Amniotic stem cell (primary cell): ENCODE data around the gene MYO1H.
A peak's percentile ranks its signal among the peaks of the same experiment; 100 is the strongest.
"Not testable (repeated sequence)": the region's sequence is repeated elsewhere in the genome, so short reads cannot be mapped to it uniquely, and the experiment has no call there.

Experiments
- DNase-seq: peaks from one replicate; lab custom pipeline; 2025; lab: John Stamatoyannopoulos, UW

The MYO1H gene

GRCh38 chr12:109406147-109406546, 58.4 kb downstream of the MYO1H start:
- DNase-seq, result not testable (repeated sequence)

GRCh38 chr12:109418848-109419480, 71.3 kb downstream of the MYO1H start:
- no peak for DNase-seq

DNA sequence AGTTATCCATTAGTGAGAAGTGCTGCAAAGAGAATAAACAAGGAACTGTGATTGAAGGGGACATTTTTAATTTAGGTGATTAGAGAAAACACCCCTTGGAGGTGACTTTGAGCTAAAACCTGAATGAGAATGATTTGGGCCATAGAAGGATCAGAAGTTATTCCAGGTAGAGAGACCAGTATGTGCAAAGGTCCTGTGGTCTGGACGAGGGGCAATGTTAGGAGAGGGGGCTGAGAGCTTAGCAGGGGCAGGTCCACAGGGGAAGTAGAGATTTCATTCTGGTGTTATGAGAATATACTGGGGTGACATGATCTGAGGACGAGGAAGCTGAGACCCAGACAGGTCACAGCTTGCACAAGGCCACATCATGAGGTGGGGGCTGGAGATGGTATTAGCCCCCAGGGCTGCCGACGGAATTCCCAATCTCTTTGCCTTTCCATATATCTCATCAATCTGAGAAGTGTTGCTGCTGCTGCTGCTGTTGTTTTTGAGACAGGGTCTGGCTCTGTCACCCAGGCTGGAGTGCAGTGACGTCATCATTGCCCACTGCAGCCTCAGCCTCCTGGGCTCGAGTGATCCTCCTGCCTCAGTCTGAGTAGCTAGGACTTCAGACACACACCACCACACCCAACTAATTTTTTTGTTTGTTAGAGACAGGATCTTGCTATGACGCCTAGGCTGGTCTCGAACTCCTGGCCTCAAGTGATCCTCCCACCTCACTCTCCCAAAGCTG, 73.8 kb downstream of the MYO1H start:
- no peak for DNase-seq

DNA sequence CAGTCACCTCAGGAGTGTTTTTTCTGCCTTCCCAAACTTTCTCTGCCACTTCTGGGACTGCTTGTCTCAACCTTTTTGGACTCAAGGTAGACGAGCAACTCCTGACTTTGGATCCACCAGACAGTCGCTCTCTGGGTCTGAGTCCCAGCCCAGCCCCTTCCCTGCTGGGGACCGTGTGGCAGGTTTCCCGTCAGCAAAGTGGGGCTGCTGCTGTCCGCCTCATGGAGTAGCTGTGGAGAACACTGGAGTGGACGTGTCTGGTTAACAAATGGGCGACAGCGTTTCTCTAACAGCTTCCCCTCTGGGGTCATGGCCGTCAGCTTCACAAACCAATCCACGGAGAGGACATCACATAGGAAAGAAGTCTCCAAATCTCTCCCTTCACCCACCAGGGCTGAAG, 74.6 kb downstream of the MYO1H start:
- no peak for DNase-seq

DNA sequence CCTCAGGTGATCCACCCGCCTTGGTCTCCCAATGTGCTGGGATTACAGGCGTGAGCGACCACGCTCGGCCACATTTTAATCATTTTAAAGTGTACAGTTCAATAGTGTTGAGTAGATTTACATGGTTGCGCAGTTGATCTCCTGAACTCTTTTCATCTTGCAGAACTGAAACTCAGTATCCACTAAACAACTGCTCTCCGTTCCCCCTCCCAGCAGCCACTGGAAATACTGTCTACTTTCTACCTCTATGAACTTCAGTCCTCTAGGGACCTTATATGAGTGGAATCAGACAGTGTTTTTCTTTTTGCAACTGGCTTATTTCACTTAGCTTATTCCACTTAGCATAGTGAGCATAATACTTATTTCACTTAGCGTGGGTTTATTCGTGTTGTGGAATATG, 75.7 kb downstream of the MYO1H start:
- no peak for DNase-seq

- peak; percentile 17 for DNase-seq
Measured at GRCh38 chr12:109428037-109428629, 80.4 kb downstream of the MYO1H start.

- not testable (repeated sequence) for DNase-seq
Measured at GRCh38 chr12:109428804-109429203, 81.1 kb downstream of the MYO1H start.

DNA sequence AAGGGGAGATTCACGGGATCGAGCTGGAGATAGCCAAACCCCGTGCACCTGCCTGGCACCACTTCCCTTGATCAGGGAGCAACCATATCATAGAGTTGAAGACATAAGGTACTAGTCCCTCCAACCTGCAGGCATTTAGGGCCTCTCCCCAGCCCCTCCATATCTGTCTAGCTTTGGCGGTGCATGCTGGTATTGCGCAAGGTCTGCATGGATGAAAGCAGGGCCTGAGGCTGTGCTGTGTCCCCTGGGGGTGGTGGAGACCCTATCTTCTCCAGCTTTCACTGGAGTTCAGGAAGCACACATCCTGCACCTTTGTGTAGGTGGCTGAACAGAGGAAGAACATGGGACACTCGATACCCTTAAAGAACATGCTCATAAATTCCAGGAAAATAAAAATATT, 82.5 kb downstream of the MYO1H start:
- DNase-seq, result no peak

DNA sequence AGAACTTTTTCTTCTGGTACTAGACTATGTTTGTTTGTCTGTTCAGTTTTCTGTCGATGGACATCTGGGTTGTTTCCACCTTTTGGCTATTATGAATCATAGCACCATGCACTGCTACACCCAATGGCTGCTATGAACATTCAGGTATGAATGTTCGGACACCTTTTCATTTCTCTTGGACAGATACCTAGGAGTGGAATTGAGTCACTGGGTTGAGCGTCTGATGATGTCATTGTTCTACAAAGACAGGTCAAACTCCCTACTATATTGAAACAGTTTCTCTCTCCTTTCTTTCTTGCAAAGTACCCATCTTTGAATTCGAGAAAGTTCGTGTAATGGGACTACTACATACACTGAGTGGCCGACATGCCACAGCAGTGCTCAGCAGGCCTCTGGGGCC, 84.7 kb downstream of the MYO1H start:
- DNase-seq, result no peak

DNA sequence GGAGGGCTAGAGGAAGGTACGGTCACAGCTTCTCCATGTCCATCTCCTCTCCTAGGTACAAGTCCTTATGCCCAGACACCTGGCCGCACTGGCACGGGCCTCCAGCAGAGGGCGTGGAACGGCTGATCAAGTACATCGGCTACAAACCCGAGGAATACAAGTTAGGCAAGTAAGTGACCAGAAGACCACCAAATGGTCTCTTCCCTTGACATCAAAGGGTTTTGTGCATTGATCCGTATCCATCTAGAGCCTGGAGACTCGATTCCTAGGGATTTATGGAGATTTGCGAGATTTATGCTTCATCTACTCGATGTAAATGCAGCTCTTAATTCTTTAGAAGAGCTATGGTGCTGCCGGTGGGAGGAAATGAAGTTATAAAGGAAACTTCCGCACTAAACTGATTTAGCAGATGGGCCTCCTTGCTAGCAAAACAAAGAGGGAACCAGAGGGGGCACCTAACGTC, 85.2 kb downstream of the MYO1H start:
- DNase-seq, result peak; percentile 21

GRCh38 chr12:109433618-109434017, 85.9 kb downstream of the MYO1H start:
- no peak for DNase-seq

GRCh38 chr12:109434582-109434981, 86.9 kb downstream of the MYO1H start:
- DNase-seq, result no peak

GRCh38 chr12:109435428-109436187, 87.9 kb downstream of the MYO1H start:
- no peak for DNase-seq

DNA sequence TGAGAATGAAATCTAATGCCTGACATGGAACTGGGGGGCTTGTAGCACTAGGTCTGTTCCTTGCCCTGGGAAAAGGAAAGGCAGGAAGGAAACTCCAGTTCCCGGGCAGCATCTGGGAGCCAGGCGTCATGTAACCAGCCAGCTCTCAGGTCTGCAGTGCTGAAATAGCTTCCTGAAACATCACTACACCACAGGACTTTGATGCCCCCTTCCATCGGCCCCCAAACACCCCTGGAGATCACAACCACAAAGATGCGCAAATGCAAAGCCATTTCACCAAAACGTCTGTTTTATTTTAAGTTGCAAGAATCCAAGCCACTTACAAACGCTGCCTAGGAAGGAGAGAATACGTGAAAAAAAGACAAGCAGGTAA, 88.5 kb downstream of the MYO1H start:
- DNase-seq, result no peak

GRCh38 chr12:109439181-109439580, 91.5 kb downstream of the MYO1H start:
- no peak for DNase-seq

DNA sequence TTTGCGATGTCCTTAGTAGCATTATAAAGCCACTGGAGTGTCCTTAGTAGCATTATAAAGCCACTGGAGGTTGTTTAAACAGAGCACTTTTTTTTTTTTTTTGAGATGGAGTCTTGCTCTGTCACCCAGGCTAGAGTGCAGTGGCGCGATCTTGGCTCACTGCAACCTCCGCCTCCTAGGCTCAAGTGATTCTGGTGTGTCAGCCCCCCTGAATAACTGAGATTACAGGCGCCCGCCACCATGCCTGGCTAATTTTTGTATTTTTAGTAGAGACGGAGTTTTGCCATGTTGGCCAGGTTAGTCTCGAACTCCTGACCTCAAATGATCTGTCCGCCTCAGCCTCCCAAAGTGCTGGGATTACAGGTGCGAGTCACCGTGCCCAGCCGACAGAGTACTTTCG, 92.3 kb downstream of the MYO1H start:
- DNase-seq, result not testable (repeated sequence)

- no peak for DNase-seq
Measured at GRCh38 chr12:109440851-109441490, 93.3 kb downstream of the MYO1H start.

DNA sequence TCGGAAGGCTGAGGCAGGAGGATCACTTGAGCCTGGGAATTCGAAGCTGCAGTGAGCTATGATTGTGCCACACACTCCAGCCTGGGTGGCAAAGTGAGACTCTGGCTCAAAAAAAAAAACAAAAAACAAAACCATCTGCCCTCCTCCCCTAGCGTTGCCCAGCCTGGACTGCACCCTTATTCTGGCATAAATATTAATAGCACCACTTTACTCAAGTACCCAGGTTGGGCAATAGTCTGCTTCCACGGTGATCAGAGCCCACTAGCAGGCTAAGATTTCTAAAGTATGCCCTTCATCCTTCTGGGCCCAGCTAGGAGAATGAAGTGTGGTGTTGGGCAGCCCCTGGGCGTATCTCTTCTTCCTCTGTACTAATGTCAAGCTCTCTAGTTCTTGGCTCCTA, 96.1 kb downstream of the MYO1H start:
- no peak for DNase-seq

DNA sequence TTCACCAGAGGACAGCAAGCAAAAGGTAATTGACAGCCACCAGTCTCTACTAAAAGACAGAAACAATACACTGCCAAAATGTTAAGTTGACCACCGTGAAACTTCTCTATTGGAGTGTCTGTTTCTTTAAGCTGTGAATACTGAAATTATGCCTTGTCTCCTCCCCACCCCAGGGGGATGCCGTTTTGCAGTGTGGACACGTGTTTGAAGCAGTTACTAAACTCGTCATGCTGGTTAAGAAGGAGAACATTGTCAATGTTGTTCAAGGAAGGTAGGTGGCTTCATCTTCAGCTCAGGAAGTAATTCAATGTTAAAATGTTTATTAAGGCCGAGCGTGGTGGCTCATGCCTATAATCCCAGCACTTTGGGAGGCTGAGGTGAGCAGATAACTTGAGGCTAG, 96.6 kb downstream of the MYO1H start:
- DNase-seq, result no peak

GRCh38 chr12:109445191-109445609, 97.5 kb downstream of the MYO1H start:
- no peak for DNase-seq

DNA sequence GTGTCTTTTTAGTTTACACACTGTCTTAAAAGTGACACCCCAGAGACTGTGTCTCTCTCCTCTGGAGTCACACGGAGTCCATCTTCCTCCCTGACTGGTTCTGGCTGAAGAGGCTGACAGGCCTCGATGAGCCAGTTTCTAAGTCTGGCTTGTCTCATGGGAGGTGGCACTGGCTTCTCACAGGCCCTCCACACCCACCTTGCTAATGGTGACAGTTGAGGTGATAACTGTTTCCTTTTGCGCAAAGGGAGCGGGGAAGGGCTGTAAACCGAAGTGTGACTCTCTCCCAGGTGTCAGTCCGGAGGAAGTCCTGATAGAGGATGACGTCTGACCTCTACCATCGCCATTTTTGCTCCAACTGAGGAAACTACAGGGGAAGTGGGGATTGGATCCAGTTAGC, 99.2 kb downstream of the MYO1H start:
- no peak for DNase-seq

- no peak for DNase-seq
Measured at GRCh38 chr12:109447482-109447881, 99.8 kb downstream of the MYO1H start.
